Measurements from ENCODE around the gene PCTP. TPM values are rescaled to one million over a fixed set of nuclear protein-coding genes. Genes with fewer than 3 reads are reported as not detected.

PCTP gene
- total and polyA plus RNA-seq, 9 of the 15 experiments (the other 6 are each of a cell fraction or from before 2014, with no cell fraction given), result 10.9 to 62.3 (median 41.2) TPM

DNA sequence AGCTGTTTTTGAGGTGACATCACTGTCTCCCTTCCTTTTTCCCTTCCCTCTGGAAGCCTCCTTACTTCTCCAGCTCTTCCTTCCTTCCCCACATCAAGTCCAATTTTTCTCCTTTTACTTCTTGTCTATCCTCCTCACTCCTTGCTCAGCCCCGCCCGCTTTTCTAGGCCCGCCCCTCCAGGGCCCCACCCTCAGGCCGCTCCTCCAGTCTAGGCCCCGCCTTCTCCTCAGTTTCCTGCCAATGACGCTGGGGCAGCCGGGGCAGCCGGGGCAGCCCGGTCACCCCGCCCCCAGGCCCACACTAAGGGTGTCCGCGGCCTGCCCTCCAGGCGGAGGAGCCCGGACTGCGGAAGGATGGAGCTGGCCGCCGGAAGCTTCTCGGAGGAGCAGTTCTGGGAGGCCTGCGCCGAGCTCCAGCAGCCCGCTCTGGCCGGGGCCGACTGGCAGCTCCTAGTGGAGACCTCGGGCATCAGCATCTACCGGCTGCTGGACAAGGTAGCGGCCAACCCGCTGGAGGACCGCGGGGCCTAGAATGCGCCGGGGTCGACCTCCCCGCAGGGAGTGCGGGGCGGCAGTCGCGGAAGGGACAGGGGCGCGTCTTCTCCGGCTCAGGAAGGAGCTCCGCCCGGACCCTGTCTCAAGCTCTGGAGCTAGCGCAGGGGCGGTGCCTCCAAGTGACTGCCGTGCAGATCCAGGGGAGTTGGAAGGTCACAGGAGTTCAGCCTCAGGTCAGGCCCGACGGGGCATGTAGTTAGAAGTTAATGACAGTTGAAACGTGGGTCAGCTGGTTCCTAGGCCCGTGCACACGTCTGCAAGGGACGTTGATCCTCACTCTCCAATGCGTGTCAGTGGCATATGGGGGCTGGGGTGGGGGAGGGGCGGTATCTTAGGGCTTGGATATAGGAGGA, at the start of gene PCTP (continued):
- TF ChIP-seq, protein P1, sequence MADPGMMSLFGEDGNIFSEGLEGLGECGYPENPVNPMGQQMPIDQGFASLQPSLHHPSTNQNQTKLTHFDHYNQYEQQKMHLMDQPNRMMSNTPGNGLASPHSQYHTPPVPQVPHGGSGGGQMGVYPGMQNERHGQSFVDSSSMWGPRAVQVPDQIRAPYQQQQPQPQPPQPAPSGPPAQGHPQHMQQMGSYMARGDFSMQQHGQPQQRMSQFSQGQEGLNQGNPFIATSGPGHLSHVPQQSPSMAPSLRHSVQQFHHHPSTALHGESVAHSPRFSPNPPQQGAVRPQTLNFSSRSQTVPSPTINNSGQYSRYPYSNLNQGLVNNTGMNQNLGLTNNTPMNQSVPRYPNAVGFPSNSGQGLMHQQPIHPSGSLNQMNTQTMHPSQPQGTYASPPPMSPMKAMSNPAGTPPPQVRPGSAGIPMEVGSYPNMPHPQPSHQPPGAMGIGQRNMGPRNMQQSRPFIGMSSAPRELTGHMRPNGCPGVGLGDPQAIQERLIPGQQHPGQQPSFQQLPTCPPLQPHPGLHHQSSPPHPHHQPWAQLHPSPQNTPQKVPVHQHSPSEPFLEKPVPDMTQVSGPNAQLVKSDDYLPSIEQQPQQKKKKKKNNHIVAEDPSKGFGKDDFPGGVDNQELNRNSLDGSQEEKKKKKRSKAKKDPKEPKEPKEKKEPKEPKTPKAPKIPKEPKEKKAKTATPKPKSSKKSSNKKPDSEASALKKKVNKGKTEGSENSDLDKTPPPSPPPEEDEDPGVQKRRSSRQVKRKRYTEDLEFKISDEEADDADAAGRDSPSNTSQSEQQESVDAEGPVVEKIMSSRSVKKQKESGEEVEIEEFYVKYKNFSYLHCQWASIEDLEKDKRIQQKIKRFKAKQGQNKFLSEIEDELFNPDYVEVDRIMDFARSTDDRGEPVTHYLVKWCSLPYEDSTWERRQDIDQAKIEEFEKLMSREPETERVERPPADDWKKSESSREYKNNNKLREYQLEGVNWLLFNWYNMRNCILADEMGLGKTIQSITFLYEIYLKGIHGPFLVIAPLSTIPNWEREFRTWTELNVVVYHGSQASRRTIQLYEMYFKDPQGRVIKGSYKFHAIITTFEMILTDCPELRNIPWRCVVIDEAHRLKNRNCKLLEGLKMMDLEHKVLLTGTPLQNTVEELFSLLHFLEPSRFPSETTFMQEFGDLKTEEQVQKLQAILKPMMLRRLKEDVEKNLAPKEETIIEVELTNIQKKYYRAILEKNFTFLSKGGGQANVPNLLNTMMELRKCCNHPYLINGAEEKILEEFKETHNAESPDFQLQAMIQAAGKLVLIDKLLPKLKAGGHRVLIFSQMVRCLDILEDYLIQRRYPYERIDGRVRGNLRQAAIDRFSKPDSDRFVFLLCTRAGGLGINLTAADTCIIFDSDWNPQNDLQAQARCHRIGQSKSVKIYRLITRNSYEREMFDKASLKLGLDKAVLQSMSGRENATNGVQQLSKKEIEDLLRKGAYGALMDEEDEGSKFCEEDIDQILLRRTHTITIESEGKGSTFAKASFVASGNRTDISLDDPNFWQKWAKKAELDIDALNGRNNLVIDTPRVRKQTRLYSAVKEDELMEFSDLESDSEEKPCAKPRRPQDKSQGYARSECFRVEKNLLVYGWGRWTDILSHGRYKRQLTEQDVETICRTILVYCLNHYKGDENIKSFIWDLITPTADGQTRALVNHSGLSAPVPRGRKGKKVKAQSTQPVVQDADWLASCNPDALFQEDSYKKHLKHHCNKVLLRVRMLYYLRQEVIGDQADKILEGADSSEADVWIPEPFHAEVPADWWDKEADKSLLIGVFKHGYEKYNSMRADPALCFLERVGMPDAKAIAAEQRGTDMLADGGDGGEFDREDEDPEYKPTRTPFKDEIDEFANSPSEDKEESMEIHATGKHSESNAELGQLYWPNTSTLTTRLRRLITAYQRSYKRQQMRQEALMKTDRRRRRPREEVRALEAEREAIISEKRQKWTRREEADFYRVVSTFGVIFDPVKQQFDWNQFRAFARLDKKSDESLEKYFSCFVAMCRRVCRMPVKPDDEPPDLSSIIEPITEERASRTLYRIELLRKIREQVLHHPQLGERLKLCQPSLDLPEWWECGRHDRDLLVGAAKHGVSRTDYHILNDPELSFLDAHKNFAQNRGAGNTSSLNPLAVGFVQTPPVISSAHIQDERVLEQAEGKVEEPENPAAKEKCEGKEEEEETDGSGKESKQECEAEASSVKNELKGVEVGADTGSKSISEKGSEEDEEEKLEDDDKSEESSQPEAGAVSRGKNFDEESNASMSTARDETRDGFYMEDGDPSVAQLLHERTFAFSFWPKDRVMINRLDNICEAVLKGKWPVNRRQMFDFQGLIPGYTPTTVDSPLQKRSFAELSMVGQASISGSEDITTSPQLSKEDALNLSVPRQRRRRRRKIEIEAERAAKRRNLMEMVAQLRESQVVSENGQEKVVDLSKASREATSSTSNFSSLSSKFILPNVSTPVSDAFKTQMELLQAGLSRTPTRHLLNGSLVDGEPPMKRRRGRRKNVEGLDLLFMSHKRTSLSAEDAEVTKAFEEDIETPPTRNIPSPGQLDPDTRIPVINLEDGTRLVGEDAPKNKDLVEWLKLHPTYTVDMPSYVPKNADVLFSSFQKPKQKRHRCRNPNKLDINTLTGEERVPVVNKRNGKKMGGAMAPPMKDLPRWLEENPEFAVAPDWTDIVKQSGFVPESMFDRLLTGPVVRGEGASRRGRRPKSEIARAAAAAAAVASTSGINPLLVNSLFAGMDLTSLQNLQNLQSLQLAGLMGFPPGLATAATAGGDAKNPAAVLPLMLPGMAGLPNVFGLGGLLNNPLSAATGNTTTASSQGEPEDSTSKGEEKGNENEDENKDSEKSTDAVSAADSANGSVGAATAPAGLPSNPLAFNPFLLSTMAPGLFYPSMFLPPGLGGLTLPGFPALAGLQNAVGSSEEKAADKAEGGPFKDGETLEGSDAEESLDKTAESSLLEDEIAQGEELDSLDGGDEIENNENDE (IDR thresholded peaks at IDR 0.05; ENCODE audit: low read depth, low read length), result no peak
- no peak for TF ChIP-seq CBX3 (IDR thresholded peaks at IDR 0.05; ENCODE audit: borderline replicate concordance in 1 of 2, low read length in 2 of 2)
- no peak; the same call in 1 of the 2 replicates for TF ChIP-seq MYC (IDR thresholded peaks at IDR 0.05; ENCODE audit: low read depth, low read length)
- no peak for TF ChIP-seq MYC (CRISPR knock-in tag; IDR thresholded peaks at IDR 0.05; ENCODE audit: borderline replicate concordance, low read depth)
- TF ChIP-seq SMAD1 (IDR thresholded peaks at IDR 0.05; ENCODE audit: low read depth, low read length, partially characterized antibody), result peak; percentile 20
- no peak for TF ChIP-seq NFYB (IDR thresholded peaks at IDR 0.05; ENCODE audit: extremely low read depth, insufficient read length)
- TF ChIP-seq, protein P2, sequence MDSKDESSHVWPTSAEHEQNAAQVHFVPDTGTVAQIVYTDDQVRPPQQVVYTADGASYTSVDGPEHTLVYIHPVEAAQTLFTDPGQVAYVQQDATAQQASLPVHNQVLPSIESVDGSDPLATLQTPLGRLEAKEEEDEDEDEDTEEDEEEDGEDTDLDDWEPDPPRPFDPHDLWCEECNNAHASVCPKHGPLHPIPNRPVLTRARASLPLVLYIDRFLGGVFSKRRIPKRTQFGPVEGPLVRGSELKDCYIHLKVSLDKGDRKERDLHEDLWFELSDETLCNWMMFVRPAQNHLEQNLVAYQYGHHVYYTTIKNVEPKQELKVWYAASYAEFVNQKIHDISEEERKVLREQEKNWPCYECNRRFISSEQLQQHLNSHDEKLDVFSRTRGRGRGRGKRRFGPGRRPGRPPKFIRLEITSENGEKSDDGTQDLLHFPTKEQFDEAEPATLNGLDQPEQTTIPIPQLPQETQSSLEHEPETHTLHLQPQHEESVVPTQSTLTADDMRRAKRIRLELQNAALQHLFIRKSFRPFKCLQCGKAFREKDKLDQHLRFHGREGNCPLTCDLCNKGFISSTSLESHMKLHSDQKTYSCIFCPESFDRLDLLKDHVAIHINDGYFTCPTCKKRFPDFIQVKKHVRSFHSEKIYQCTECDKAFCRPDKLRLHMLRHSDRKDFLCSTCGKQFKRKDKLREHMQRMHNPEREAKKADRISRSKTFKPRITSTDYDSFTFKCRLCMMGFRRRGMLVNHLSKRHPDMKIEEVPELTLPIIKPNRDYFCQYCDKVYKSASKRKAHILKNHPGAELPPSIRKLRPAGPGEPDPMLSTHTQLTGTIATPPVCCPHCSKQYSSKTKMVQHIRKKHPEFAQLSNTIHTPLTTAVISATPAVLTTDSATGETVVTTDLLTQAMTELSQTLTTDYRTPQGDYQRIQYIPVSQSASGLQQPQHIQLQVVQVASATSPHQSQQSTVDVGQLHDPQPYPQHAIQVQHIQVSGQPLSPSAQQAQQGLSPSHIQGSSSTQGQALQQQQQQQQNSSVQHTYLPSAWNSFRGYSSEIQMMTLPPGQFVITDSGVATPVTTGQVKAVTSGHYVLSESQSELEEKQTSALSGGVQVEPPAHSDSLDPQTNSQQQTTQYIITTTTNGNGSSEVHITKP (IDR thresholded peaks at IDR 0.05; ENCODE audit: partially characterized antibody), result peak; percentile 49
- no peak for TF ChIP-seq SAFB2 (IDR thresholded peaks at IDR 0.05; ENCODE audit: borderline replicate concordance, low read depth, low read length, severe bottlenecking)
- no peak for TF ChIP-seq ELF4 (CRISPR knock-in tag; IDR thresholded peaks at IDR 0.05)
- no peak for TF ChIP-seq POLR3G (IDR thresholded peaks at IDR 0.05; ENCODE audit: extremely low read depth, insufficient read length, insufficient replicate concordance)
- TF ChIP-seq LCOR (CRISPR knock-in tag; IDR thresholded peaks at IDR 0.05), result peak; percentile 73
